A673 (cell line): ENCODE data around the gene PTGS2.

Experiments
- EZH2 ChIP-seq: fragments of 200-600 bp; sonication (generic); IDR thresholded peaks from 2 replicates; pipeline ENCODE4 v1.6.1; 2017; ENCODE audit warnings: borderline replicate concordance, low read depth, mild to moderate bottlenecking, mixed read lengths, antibody characterized with exemption, low read length; ENCODE audit not compliant: poor library complexity, severe bottlenecking
- TF ChIP-seq, protein P1 (sequence below): fragments of 300-800, 200-600 bp; sonication (generic); conservative IDR thresholded peaks from 2 replicates; pipeline ENCODE4 v1.5.1; 2017; ENCODE audit warnings: low read depth, mild to moderate bottlenecking, antibody characterized with exemption, low read length, moderate library complexity, mixed read lengths

DNA sequence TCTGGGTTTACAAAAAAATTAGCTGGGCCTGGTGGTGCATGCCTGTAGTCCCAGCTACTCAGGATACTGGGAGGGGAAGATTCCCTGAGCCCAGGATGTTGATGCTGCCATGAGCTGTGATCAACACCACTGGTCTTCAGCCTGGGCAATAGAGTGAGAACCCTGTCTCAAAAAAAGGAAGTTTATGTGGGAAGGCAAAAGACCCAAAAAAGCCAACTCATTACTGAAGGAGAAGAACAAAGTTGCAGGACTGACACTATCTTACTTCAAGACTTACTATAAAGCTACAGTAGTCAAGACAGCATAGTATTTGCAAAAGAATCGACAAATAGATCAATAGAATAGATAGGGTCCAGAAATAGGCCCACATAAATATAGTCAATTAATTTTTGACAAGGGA lies 9.2 kb upstream of the PTGS2 start:
- TF ChIP-seq, protein P1, sequence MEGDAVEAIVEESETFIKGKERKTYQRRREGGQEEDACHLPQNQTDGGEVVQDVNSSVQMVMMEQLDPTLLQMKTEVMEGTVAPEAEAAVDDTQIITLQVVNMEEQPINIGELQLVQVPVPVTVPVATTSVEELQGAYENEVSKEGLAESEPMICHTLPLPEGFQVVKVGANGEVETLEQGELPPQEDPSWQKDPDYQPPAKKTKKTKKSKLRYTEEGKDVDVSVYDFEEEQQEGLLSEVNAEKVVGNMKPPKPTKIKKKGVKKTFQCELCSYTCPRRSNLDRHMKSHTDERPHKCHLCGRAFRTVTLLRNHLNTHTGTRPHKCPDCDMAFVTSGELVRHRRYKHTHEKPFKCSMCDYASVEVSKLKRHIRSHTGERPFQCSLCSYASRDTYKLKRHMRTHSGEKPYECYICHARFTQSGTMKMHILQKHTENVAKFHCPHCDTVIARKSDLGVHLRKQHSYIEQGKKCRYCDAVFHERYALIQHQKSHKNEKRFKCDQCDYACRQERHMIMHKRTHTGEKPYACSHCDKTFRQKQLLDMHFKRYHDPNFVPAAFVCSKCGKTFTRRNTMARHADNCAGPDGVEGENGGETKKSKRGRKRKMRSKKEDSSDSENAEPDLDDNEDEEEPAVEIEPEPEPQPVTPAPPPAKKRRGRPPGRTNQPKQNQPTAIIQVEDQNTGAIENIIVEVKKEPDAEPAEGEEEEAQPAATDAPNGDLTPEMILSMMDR: no peak
- TF ChIP-seq EZH2: no peak
